ENCODE results near the gene UBXN7. TPM values are rescaled to one million over a fixed set of nuclear protein-coding genes. Genes with fewer than 3 reads are reported as not detected.

The UBXN7 gene
- total RNA-seq, 1 experiment from 2014 or later: 99.6 TPM

- H3K4me3 Mint-ChIP-seq: no peak overlapping the region
- DNase-seq (ENCODE audit: low spot score) (no peak), ATAC-seq (no peak)
- H3K36me3 Mint-ChIP-seq: peaks cover 58% of the 10 kb centered on the region
- H3K4me1 Mint-ChIP-seq: no peaks in the 10 kb centered on the region
- ChIA-PET POLR2A (no interaction called here), CTCF (no interaction called here)
- H3K27me3 Mint-ChIP-seq (ENCODE audit: low read depth): no peaks in the 10 kb centered on the region
- no peaks in the 10 kb centered on the region for H3K9me3 Mint-ChIP-seq
- H3K27ac Mint-ChIP-seq: no peak overlapping the region
- TF ChIP-seq RELA (CRISPR knock-in tag; IDR thresholded peaks at IDR 0.05; ENCODE audit: borderline replicate concordance): no peak
- no peak for TF ChIP-seq AFF4 (CRISPR knock-in tag; IDR thresholded peaks at IDR 0.05; ENCODE audit: borderline replicate concordance)
- TF ChIP-seq, protein P1, sequence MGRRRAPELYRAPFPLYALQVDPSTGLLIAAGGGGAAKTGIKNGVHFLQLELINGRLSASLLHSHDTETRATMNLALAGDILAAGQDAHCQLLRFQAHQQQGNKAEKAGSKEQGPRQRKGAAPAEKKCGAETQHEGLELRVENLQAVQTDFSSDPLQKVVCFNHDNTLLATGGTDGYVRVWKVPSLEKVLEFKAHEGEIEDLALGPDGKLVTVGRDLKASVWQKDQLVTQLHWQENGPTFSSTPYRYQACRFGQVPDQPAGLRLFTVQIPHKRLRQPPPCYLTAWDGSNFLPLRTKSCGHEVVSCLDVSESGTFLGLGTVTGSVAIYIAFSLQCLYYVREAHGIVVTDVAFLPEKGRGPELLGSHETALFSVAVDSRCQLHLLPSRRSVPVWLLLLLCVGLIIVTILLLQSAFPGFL (CRISPR knock-in tag; IDR thresholded peaks at IDR 0.05; ENCODE audit: borderline replicate concordance): no peak
- TF ChIP-seq ZSCAN18 (CRISPR knock-in tag; IDR thresholded peaks at IDR 0.05): no peak
- no peak for TF ChIP-seq ATF6 (CRISPR knock-in tag; IDR thresholded peaks at IDR 0.05)
- TF ChIP-seq ZNF138 (CRISPR knock-in tag; conservative IDR thresholded peaks at IDR 0.05): no peak
- TF ChIP-seq ZNF532 (CRISPR knock-in tag; IDR thresholded peaks at IDR 0.05; ENCODE audit: borderline replicate concordance): no peak
- TF ChIP-seq FOXJ3 (CRISPR knock-in tag; IDR thresholded peaks at IDR 0.05; ENCODE audit: borderline replicate concordance): no peak
- no peak for TF ChIP-seq SP1 (CRISPR knock-in tag; conservative IDR thresholded peaks at IDR 0.05)
- no peak for TF ChIP-seq CDX4 (CRISPR knock-in tag; IDR thresholded peaks at IDR 0.05; ENCODE audit: borderline replicate concordance)
- TF ChIP-seq, protein P2, sequence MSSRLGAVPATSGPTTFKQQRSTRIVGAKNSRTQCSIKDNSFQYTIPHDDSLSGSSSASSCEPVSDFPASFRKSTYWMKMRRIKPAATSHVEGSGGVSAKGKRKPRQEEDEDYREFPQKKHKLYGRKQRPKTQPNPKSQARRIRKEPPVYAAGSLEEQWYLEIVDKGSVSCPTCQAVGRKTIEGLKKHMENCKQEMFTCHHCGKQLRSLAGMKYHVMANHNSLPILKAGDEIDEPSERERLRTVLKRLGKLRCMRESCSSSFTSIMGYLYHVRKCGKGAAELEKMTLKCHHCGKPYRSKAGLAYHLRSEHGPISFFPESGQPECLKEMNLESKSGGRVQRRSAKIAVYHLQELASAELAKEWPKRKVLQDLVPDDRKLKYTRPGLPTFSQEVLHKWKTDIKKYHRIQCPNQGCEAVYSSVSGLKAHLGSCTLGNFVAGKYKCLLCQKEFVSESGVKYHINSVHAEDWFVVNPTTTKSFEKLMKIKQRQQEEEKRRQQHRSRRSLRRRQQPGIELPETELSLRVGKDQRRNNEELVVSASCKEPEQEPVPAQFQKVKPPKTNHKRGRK (CRISPR knock-in tag; IDR thresholded peaks at IDR 0.05; ENCODE audit: borderline replicate concordance): no peak
- TF ChIP-seq CTCF (IDR thresholded peaks at IDR 0.05): no peak
- TF ChIP-seq, protein P3, sequence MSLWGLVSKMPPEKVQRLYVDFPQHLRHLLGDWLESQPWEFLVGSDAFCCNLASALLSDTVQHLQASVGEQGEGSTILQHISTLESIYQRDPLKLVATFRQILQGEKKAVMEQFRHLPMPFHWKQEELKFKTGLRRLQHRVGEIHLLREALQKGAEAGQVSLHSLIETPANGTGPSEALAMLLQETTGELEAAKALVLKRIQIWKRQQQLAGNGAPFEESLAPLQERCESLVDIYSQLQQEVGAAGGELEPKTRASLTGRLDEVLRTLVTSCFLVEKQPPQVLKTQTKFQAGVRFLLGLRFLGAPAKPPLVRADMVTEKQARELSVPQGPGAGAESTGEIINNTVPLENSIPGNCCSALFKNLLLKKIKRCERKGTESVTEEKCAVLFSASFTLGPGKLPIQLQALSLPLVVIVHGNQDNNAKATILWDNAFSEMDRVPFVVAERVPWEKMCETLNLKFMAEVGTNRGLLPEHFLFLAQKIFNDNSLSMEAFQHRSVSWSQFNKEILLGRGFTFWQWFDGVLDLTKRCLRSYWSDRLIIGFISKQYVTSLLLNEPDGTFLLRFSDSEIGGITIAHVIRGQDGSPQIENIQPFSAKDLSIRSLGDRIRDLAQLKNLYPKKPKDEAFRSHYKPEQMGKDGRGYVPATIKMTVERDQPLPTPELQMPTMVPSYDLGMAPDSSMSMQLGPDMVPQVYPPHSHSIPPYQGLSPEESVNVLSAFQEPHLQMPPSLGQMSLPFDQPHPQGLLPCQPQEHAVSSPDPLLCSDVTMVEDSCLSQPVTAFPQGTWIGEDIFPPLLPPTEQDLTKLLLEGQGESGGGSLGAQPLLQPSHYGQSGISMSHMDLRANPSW (CRISPR knock-in tag; conservative IDR thresholded peaks at IDR 0.05; ENCODE audit: low read depth): no peak
- no peak for TF ChIP-seq ZNF121 (CRISPR knock-in tag; IDR thresholded peaks at IDR 0.05)
These were observed 34.3 kb downstream of the UBXN7 start for GRCh38 chr3:196397941-196398340.
